Lung (tissue), 12 donors: Measurements from ENCODE around the gene DLGAP4. TPM values are rescaled to one million over a fixed set of nuclear protein-coding genes. Genes with fewer than 3 reads are reported as not detected.
A peak's percentile ranks its signal among the peaks of the same experiment; 100 is the strongest.

Source experiments
- ATAC-seq: fragments of 200-7000 bp; cut with Tn5 transposase; one replicate; pipeline ENCODE4 v1.9.1; 2020; ENCODE audit warnings: moderate number of reproducible peaks; ENCODE audit not compliant: insufficient read depth, low FRiP score
- DNase-seq, 3 donors: peaks; one replicate each; pipeline ENCODE4 v3.0.0-alpha.2; 2013 to 2017
- H3K27ac ChIP-seq, 2 donors: one replicate each; pipeline ENCODE4 v1.5.1; 2013; ENCODE audit warnings: mild to moderate bottlenecking in 2 of 2, moderate library complexity in 2 of 2, control low read depth in 1 of 2, inconsistent platforms in 1 of 2, low read depth in 1 of 2, low read length in 1 of 2
- H3K27me3 ChIP-seq, 3 donors: one replicate each; pipeline ENCODE4 v1.5.1; 2013; ENCODE audit warnings: low read length in 2 of 3; ENCODE audit not compliant: control insufficient read depth in 3 of 3, insufficient read depth in 3 of 3
- H3K36me3 ChIP-seq, 4 donors: one replicate each; pipeline ENCODE4 v1.5.1; 2013; ENCODE audit warnings: low read length in 4 of 4, mild to moderate bottlenecking in 1 of 4, moderate library complexity in 1 of 4; ENCODE audit not compliant: control insufficient read depth in 4 of 4, insufficient read depth in 4 of 4
- H3K4me1 ChIP-seq, 5 donors: one replicate each; pipeline ENCODE4 v1.5.1; 2013; ENCODE audit warnings: low read length in 5 of 5, mild to moderate bottlenecking in 2 of 5, moderate library complexity in 1 of 5; ENCODE audit not compliant: control insufficient read depth in 5 of 5, insufficient read depth in 5 of 5
- H3K4me3 ChIP-seq: one replicate; pipeline ENCODE4 v1.5.1; 2013; ENCODE audit warnings: mild to moderate bottlenecking, control low read depth, moderate library complexity
- H3K9ac ChIP-seq, 2 donors: one replicate each; pipeline ENCODE4 v1.5.1; 2013; ENCODE audit warnings: low read length in 2 of 2, control low read depth in 1 of 2; ENCODE audit not compliant: insufficient read depth in 1 of 2
- H3K9me3 ChIP-seq, 4 donors: one replicate each; pipeline ENCODE4 v1.5.1; 2013; ENCODE audit warnings: low read length in 3 of 4, mild to moderate bottlenecking in 1 of 4, moderate library complexity in 1 of 4; ENCODE audit not compliant: control insufficient read depth in 4 of 4, insufficient read depth in 3 of 4
- WGBS, 2 donors: extraction: QIAGEN DNeasy Blood & Tissue Kit; methylation state at CpG; one replicate each; pipeline ENCODE4 v1.1.7; 2013; 5-methylcytosine and 5-hydroxymethylcytosine counted together
- polyA plus RNA-seq, 2 donors: library from polyadenylated mRNA; stranded (reverse); fragments of 200-250 nt; gene quantifications; one replicate each; pipeline ENCODE4 v1.2.1, GENCODE V29; 2013
- total RNA-seq, 2 donors: library from RNA; depleted of rRNA in 1 of 2; stranded (reverse); fragments of >200 nt in 1 of 2; gene quantifications; one replicate each; pipeline ENCODE4 v1.2.1, GENCODE V29; 2014 to 2021
- TF ChIP-seq, protein P1 (sequence below): IDR thresholded peaks from 2 replicates; pipeline ENCODE4 v1.5.1; 2012; ENCODE audit warnings: mild to moderate bottlenecking; ENCODE audit errors: control extremely low read depth, extremely low read depth
- donor health status: control.
- donor health status: control.
- donor health status: Bipolar disorder and iron deficiency.
- donor health status: healthy.
- donor health status: DM: yes; HTN: yes; CAD: no.

Gene DLGAP4
- total and polyA plus RNA-seq, 4 donors: 34.6 to 67.6 (median 35.8) TPM

- peaks cover 0 to 14% (median 3%) of the 10 kb centered on the region in 3 donors for H3K27me3 ChIP-seq
- H3K4me1 ChIP-seq: no peaks in the 10 kb centered on the region
- no peak overlapping the region for H3K4me3 ChIP-seq
- no peak overlapping the region for H3K27ac ChIP-seq
- no peaks in the 10 kb centered on the region for H3K36me3 ChIP-seq
- ATAC-seq (no peak), DNase-seq (no peak)
- WGBS, 2 donors: 83 to 85% methylated on average over 11 of the region's 11 CpGs
- TF ChIP-seq, protein P1, sequence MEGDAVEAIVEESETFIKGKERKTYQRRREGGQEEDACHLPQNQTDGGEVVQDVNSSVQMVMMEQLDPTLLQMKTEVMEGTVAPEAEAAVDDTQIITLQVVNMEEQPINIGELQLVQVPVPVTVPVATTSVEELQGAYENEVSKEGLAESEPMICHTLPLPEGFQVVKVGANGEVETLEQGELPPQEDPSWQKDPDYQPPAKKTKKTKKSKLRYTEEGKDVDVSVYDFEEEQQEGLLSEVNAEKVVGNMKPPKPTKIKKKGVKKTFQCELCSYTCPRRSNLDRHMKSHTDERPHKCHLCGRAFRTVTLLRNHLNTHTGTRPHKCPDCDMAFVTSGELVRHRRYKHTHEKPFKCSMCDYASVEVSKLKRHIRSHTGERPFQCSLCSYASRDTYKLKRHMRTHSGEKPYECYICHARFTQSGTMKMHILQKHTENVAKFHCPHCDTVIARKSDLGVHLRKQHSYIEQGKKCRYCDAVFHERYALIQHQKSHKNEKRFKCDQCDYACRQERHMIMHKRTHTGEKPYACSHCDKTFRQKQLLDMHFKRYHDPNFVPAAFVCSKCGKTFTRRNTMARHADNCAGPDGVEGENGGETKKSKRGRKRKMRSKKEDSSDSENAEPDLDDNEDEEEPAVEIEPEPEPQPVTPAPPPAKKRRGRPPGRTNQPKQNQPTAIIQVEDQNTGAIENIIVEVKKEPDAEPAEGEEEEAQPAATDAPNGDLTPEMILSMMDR: no peak
- no peak overlapping the region for H3K9ac ChIP-seq
- H3K9me3 ChIP-seq: peaks cover 0 to 11% (median 0%) of the 10 kb centered on the region in 4 donors
Measured at GRCh38 chr20:36404435-36404978, 98.4 kb downstream of the DLGAP4 start.

DNA sequence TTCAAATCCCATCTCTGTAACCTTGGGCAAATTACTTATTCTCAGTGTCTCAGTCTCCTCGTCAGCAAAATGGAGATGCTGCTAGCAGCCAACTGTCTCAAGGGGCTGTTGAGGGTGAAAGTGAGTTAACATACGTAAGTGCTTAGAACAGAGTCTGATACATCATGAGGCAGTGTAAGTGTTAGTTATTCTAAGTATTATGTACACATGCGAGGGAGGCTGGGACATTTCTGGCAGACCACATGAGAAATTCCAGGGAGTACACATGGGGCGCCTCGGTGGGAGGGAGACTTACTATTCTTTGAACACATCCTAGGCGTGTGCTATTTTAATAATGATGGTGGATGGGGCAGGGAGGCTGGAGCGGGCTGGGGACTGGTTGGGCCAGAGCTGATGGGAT is 99.1 kb downstream of the DLGAP4 start:
- 72 to 78% methylated on average over 7 of the region's 7 CpGs for WGBS, 2 donors
- peak in 1 of 3 donors; percentile 6 for DNase-seq
- TF ChIP-seq, protein P1: no peak

DNA sequence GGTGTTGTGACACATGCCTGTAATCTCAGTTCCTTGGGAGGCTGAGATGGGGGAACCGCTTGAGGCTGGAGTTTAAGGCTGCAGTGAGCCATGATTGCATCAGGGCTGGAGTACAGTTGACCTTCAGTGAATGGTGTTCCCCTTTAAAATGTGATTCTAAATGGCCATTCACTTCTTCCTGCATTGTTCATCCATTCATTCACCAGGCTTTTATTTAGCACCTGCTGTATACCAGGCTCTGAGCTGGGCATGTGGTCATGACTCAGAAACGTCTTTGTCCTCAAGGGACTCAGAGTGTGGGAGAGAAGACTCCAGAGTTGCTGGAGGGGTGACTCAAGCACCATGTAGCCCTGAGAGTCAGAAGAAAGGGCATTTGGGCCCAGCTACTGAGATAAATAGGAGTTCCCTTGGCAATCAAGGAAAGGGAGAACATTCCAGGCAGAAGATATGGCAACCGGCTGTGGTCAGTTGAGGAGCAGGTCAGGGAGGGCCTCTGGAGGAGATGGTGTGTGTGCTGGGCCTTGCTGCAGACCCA is 101.1 kb downstream of the DLGAP4 start:
- Histone ChIP-seq H3K36me3 (no peaks in the 10 kb centered on the region), H3K9ac (no peak overlapping the region), H3K4me1 (no peaks in the 10 kb centered on the region), H3K27ac (no peak overlapping the region), H3K9me3 (peaks cover 0 to 9% (median 0%) of the 10 kb centered on the region in 4 donors), H3K27me3 (peaks cover 0 to under 1% (median 0%) of the 10 kb centered on the region in 3 donors), H3K4me3 (no peak overlapping the region)
- TF ChIP-seq, protein P1: no peak
- DNase-seq (no peak), ATAC-seq (no peak)
- 92% methylated on average over 3 of the region's 3 CpGs for WGBS, 2 donors

More for the DNA sequence above, 99.1 kb downstream of the DLGAP4 start:
- Histone ChIP-seq H3K27ac (no peak overlapping the region), H3K4me3 (no peak overlapping the region), H3K9ac (no peak overlapping the region), H3K36me3 (no peaks in the 10 kb centered on the region), H3K4me1 (no peaks in the 10 kb centered on the region), H3K9me3 (peaks cover 0 to 11% (median 0%) of the 10 kb centered on the region in 4 donors), H3K27me3 (peaks cover 0 to 13% (median 0%) of the 10 kb centered on the region in 3 donors)
- ATAC-seq: no peak
